SU-DHL-6 (cell line): ENCODE data around the gene AEBP1.

Experiments
- H2AFZ ChIP-seq: fragments of 200-600 bp; sonication (generic); 2 replicates; pipeline ENCODE4 v1.6.1; 2014; ENCODE audit warnings: low read depth, mild to moderate bottlenecking, moderate library complexity, mixed read lengths, antibody characterized with exemption, low read length; ENCODE audit not compliant: severe bottlenecking
- H3F3A ChIP-seq: fragments of 200-600 bp; shearing (Covaris generic); 2 replicates; pipeline ENCODE4 v1.6.0; 2016; ENCODE audit warnings: antibody characterized with exemption, mild to moderate bottlenecking; ENCODE audit not compliant: insufficient read depth
- H3K27ac ChIP-seq: fragments of 200-600 bp; sonication (generic); 2 replicates; pipeline ENCODE4 v1.5.1; 2016; ENCODE audit warnings: low read depth, mild to moderate bottlenecking, low read length, moderate library complexity, mixed read lengths
- H3K27me3 ChIP-seq: fragments of 200-600 bp; sonication (generic), shearing (Covaris generic); 2 replicates; pipeline ENCODE4 v1.6.0; 2014; ENCODE audit warnings: mild to moderate bottlenecking, low read length
- H3K36me3 ChIP-seq: fragments of 200-600 bp; sonication (generic); 2 replicates; pipeline ENCODE4 v1.6.1; 2014; ENCODE audit warnings: mild to moderate bottlenecking, low read length, mixed read lengths
- H3K4me2 ChIP-seq: fragments of 300-600, 200-600 bp; shearing (Covaris generic), sonication (generic); 2 replicates; pipeline ENCODE4 v1.6.0; 2014; ENCODE audit warnings: low read length, low read depth, mild to moderate bottlenecking; ENCODE audit not compliant: poor library complexity, severe bottlenecking
- H3K4me3 ChIP-seq: fragments of 200-600 bp; sonication (generic); 2 replicates; pipeline ENCODE4 v1.5.1; 2014; ENCODE audit warnings: antibody characterized with exemption, low read length, mild to moderate bottlenecking, mixed read lengths; ENCODE audit not compliant: insufficient read depth, poor library complexity, severe bottlenecking
- H3K79me2 ChIP-seq: fragments of 200-600 bp; sonication (generic); 2 replicates; pipeline ENCODE4 v1.6.1; 2014; ENCODE audit warnings: mild to moderate bottlenecking, low read length, moderate library complexity; ENCODE audit not compliant: insufficient read depth
- H3K9ac ChIP-seq: fragments of 200-600 bp; sonication (generic); 2 replicates; pipeline ENCODE4 v1.7.0; 2014; ENCODE audit warnings: mild to moderate bottlenecking, low read length
- H3K9me2 ChIP-seq: fragments of 200-600 bp; sonication (generic); replicated peaks from 2 replicates; pipeline ENCODE4 v1.6.1; 2014; ENCODE audit warnings: low read length; ENCODE audit not compliant: insufficient read depth
- H3K9me3 ChIP-seq: fragments of 200-600 bp; sonication (generic); 2 replicates; pipeline ENCODE4 v1.6.1; 2014; ENCODE audit warnings: low read length, mixed read lengths; ENCODE audit not compliant: insufficient read depth
- H4K20me1 ChIP-seq: fragments of 200-600 bp; sonication (generic); 2 replicates; pipeline ENCODE4 v1.6.1; 2014; ENCODE audit warnings: low read depth, mild to moderate bottlenecking, antibody characterized with exemption, low read length, moderate library complexity, mixed read lengths
- CTCF ChIP-seq: fragments of 200-600 bp; sonication (generic); IDR thresholded peaks from one replicate; pipeline ENCODE4 v1.5.1; 2017; ENCODE audit warnings: antibody characterized with exemption, mild to moderate bottlenecking, low read length, moderate library complexity; ENCODE audit not compliant: insufficient read depth, poor library complexity, severe bottlenecking
- EZH2phosphoT487 ChIP-seq: fragments of 200-600 bp; sonication (generic), shearing (Covaris generic); conservative IDR thresholded peaks from 2 replicates; pipeline ENCODE4 v1.6.1; 2018; ENCODE audit warnings: mild to moderate bottlenecking, antibody characterized with exemption, low read length, moderate library complexity, mixed read lengths

The AEBP1 gene

DNA sequence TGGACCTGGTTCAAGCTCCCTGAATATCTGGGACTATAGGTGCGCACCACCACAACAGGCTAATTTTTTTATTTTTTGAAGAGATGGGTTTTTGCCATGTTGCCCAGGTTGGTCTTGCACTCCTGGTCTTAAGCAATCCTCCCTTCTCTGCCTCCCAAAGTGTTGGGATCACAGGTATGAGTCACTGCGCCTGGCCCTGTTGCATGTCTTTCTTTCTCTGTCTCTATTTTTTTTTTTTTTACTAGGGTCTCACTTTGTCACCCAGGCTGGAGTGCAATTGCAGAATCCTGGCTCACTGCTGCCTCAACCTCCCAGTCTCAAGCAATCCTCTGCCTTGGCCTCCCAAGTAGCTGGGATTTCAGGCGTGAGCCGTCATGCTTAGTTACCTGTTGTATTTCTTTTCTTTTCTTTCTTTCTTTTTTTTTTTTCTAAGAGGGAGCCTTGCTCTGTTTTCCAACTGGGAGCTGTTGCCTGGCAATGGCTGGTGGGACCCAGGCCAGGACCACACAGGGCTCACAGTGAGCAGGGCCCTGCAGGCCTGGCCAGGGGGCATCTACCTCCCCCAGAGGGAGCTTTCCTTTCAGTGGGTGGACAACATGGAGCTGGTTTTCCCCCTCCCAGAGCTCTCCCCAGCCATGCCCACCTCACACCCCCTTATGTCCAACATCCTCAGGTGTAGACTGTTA, 30.9 kb downstream of the AEBP1 start:
- no peak overlapping the region for H2AFZ ChIP-seq
- H3K9me3 ChIP-seq, result no peaks in the 10 kb centered on the region
- H3K4me2 ChIP-seq, result no peak overlapping the region
- no peaks in the 10 kb centered on the region for H4K20me1 ChIP-seq
- TF ChIP-seq EZH2phosphoT487, result no peak
- TF ChIP-seq CTCF, result no peak
- H3K36me3 ChIP-seq, result no peaks in the 10 kb centered on the region
- H3K27me3 ChIP-seq, result no peaks in the 10 kb centered on the region
- no peak overlapping the region for H3K9ac ChIP-seq
- no peaks in the 10 kb centered on the region for H3K79me2 ChIP-seq
- H3K4me3 ChIP-seq, result no peak overlapping the region
- no peaks in the 10 kb centered on the region for H3F3A ChIP-seq
- H3K9me2 ChIP-seq, result no peaks in the 10 kb centered on the region
- H3K27ac ChIP-seq, result no peak overlapping the region

- Histone ChIP-seq H3F3A (no peaks in the 10 kb centered on the region), H4K20me1 (no peaks in the 10 kb centered on the region), H3K27ac (no peak overlapping the region), H3K9me2 (no peaks in the 10 kb centered on the region), H3K9me3 (no peaks in the 10 kb centered on the region), H2AFZ (no peak overlapping the region), H3K79me2 (no peaks in the 10 kb centered on the region), H3K27me3 (no peaks in the 10 kb centered on the region), H3K4me3 (no peak overlapping the region), H3K4me2 (no peak overlapping the region), H3K36me3 (no peaks in the 10 kb centered on the region), H3K9ac (no peak overlapping the region)
- TF ChIP-seq CTCF (no peak), EZH2phosphoT487 (no peak)
These were observed 32.6 kb downstream of the AEBP1 start for GRCh38 chr7:44136731-44137130.

GRCh38 chr7:44138698-44139097, 34.6 kb downstream of the AEBP1 start:
- H3K27ac ChIP-seq, result no peak overlapping the region
- TF ChIP-seq EZH2phosphoT487 (no peak), CTCF (no peak)
- no peaks in the 10 kb centered on the region for H3K9me3 ChIP-seq
- no peak overlapping the region for H3K4me3 ChIP-seq
- no peaks in the 10 kb centered on the region for H3K27me3 ChIP-seq
- H4K20me1 ChIP-seq, result no peaks in the 10 kb centered on the region
- H3K36me3 ChIP-seq, result no peaks in the 10 kb centered on the region
- no peak overlapping the region for H3K9ac ChIP-seq
- H3K79me2 ChIP-seq, result no peaks in the 10 kb centered on the region
- H3K9me2 ChIP-seq, result no peaks in the 10 kb centered on the region
- no peaks in the 10 kb centered on the region for H3F3A ChIP-seq
- H2AFZ ChIP-seq, result no peak overlapping the region
- H3K4me2 ChIP-seq, result no peak overlapping the region
